T-helper 22 cell (primary cell): ENCODE measurements around the gene DLX4.
A peak's percentile ranks its signal among the peaks of the same experiment; 100 is the strongest.

Source experiments
- DNase-seq: peaks from one replicate; pipeline ENCODE4 v3.0.0-alpha.2; 2020; ENCODE audit warnings: low read depth

DLX4 gene

GRCh38 chr17:49968405-49969133, 421 bp upstream of the DLX4 start:
- peak; percentile 40 for DNase-seq

GRCh38 chr17:49969795-49970389, 902 bp downstream of the DLX4 start:
- no peak for DNase-seq

- no peak for DNase-seq
These were observed 1.5 kb downstream of the DLX4 start for GRCh38 chr17:49970498-49970897.

- DNase-seq = no peak
These were observed 2.3 kb downstream of the DLX4 start for GRCh38 chr17:49971199-49971847.

GRCh38 chr17:49971848-49972485, 3.0 kb downstream of the DLX4 start:
- no peak for DNase-seq

- DNase-seq = no peak
These were observed 3.7 kb downstream of the DLX4 start for GRCh38 chr17:49972486-49973270.

- no peak for DNase-seq
These were observed 4.3 kb downstream of the DLX4 start for GRCh38 chr17:49973271-49973615.

- DNase-seq = no peak
These were observed 6.5 kb downstream of the DLX4 start for GRCh38 chr17:49975531-49975930.

GRCh38 chr17:49976163-49976827, 7.3 kb downstream of the DLX4 start:
- no peak for DNase-seq

GRCh38 chr17:49976828-49977202, 7.8 kb downstream of the DLX4 start:
- DNase-seq = no peak

GRCh38 chr17:49977463-49978389, 8.7 kb downstream of the DLX4 start:
- DNase-seq = no peak

- no peak for DNase-seq
These were observed 9.5 kb downstream of the DLX4 start for GRCh38 chr17:49978501-49978900.

GRCh38 chr17:49979748-49980479, 10.9 kb downstream of the DLX4 start:
- no peak for DNase-seq

- DNase-seq = no peak
These were observed 11.8 kb downstream of the DLX4 start for GRCh38 chr17:49980703-49981197.

GRCh38 chr17:49984283-49984682, 15.3 kb downstream of the DLX4 start:
- DNase-seq = no peak

- no peak for DNase-seq
These were observed 15.8 kb downstream of the DLX4 start for GRCh38 chr17:49984776-49985175.

- DNase-seq = no peak
These were observed 16.5 kb downstream of the DLX4 start for GRCh38 chr17:49985310-49985990.

- DNase-seq = no peak
These were observed 17.7 kb downstream of the DLX4 start for GRCh38 chr17:49986396-49987289.
